GM12872 (cell line): Measurements from ENCODE around the gene SIRT5.

Source experiments
- TF ChIP-seq, protein P1 (sequence below): IDR thresholded peaks from 3 replicates; pipeline ENCODE4 v1.5.1; 2011; ENCODE audit warnings: low read depth, mild to moderate bottlenecking, low read length, moderate library complexity; ENCODE audit not compliant: insufficient read depth

The SIRT5 gene

DNA sequence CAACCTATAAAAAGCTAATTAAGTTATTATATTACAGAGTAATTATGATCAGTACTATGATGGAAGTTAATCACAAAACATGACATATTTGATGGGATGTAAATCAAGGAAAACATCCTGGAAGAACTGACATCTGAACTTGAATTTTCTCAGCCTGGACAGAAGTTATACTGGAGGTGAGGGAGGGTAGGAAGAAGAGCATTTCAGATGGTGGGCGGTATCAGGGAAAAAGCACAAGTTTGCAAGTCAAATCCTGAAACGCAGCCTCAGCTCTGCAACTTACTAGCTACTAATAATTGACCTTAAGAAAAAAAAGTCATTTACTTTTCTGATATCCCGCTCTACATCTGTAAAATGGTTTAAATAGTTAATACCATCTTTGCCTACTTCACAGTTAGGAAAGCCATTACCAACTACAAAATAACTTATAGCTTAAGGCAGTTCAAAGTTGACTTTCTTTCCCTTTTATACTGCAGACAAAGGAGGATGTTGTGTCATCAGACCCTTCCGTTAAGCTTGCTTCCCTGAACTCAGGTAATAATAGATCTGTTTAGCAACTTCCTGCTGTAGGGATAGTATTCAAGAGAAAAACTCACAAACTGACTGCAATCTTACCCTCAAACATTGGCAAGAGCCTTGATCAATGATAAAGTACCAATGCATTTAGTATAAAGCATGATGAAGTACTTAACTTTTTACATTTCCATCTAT is 61.7 kb downstream of the SIRT5 start:
- TF ChIP-seq, protein P1, sequence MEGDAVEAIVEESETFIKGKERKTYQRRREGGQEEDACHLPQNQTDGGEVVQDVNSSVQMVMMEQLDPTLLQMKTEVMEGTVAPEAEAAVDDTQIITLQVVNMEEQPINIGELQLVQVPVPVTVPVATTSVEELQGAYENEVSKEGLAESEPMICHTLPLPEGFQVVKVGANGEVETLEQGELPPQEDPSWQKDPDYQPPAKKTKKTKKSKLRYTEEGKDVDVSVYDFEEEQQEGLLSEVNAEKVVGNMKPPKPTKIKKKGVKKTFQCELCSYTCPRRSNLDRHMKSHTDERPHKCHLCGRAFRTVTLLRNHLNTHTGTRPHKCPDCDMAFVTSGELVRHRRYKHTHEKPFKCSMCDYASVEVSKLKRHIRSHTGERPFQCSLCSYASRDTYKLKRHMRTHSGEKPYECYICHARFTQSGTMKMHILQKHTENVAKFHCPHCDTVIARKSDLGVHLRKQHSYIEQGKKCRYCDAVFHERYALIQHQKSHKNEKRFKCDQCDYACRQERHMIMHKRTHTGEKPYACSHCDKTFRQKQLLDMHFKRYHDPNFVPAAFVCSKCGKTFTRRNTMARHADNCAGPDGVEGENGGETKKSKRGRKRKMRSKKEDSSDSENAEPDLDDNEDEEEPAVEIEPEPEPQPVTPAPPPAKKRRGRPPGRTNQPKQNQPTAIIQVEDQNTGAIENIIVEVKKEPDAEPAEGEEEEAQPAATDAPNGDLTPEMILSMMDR: no peak

DNA sequence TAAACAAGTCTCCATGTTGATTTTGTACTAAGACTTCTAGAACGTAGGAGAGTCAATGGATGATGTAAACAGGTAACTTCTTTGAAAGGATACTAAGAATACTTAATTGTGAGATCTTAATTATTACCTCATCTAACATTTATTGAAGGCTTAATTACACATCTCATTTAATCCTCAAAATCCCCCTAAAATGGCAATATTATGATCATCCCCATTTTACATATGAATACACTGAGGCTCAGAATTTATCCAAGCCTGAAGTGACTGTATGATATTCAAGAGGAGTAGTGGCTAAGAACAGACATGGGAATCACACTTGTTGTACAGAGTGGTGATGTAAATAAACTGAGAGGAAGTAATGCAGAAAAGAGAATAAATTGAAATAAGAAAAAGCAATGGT is 63.6 kb downstream of the SIRT5 start:
- TF ChIP-seq, protein P1: no peak

DNA sequence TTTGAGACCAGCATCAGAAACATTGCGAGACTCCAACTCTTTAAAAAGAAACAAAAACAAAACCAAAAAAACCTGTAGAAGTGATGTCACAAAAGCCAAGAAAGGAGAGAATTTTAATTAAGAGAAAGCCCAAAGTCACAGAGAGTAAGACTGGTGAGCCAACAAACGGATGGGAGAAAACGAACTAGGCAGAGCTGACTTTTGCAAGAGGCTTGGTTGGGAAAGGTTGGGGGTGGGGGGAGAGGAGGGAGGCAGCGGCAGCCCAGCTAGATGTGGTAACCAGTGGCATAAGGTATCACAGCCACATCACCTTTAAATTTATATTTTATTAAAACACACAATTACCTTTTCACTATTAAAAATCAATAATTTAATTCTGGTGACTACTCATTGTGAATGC is 64.2 kb downstream of the SIRT5 start:
- TF ChIP-seq, protein P1: no peak

DNA sequence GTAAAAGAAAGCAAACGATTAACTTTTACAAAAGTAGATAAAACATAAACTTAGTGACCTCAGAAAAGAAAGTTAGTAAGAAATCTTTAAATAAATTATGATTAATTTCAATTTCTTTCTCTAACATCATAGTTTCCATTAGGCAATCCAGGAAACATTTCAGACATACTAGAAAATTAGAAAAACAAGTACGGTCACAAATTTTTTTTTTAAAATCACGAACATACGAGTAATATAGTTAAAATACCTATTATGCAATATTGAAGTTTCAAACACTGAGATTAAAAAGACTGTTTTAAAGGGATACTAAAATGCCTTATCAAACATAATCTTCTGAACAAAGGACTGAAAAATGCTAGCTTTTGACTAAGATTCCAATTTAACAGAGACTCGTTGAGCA is 66.9 kb downstream of the SIRT5 start:
- TF ChIP-seq, protein P1: no peak

DNA sequence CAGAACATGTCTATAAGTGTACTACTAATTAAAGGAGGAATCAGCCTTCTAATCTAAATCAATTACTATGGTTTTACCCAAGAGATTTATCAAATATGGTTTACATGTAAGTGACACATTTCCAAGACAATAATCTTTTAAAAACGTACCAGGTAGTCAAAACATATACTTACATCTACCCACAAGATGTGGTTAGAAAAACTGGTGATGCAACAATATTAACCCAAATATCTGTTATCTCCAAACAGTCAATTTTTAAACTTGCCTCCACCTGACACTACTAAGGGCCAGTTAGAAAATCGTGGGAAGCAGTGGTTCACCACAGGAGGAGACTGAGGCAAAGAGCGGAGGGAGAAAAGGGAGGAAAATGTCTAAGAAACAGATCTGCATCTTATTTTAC is 68.7 kb downstream of the SIRT5 start:
- TF ChIP-seq, protein P1: no peak

DNA sequence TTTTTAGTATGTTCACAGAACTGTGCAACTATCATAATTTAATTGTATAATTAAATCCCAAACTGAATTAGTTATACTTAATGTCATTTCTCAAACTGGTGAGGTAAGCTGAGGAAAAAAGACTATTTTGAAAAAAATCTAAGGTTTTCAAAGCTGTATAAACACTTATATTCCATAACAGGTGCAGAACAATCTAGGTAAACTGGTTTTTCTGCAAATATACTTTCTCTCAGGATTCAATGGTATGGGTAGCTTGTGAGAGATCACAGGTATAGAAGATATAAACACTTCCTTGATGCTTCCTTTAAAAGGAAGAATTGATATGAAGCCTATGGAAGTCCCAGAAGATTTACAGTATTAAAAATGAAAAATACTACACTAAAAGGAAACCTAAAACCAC is 74.4 kb downstream of the SIRT5 start:
- TF ChIP-seq, protein P1: no peak

DNA sequence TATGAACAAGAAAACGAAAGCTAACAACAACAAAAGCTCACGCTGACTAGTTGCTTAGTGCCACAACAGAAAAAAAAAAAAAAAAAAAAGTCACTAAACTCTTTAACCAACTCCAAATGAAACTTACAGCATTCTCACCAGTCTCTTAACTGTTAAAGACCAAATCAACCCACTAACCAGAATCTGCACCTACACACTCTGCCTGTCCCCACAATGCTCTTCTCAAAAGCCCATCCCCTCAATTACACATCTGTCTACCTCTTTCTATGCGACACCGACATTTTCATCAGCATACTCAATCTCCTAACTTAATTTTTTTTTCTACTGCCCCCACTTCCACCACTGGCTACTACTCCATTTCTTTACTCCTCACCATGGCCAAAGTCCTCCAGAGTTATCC is 75.0 kb downstream of the SIRT5 start:
- TF ChIP-seq, protein P1: no peak
